DND-41 (cell line): ENCODE results near the gene NDUFS6.

Experiments used
- EZH2 ChIP-seq: IDR thresholded peaks from 3 replicates; pipeline ENCODE4 v1.6.1; 2012; ENCODE audit warnings: borderline replicate concordance, low read depth, mild to moderate bottlenecking, moderate library complexity, low read length, inconsistent platforms; ENCODE audit not compliant: severe bottlenecking
- TF ChIP-seq, protein P1 (sequence below): IDR thresholded peaks from 2 replicates; pipeline ENCODE4 v1.5.1; 2012; ENCODE audit warnings: borderline replicate concordance, low read length, moderate library complexity, mild to moderate bottlenecking; ENCODE audit not compliant: poor library complexity, severe bottlenecking; ENCODE audit errors: extremely low read depth

DNA sequence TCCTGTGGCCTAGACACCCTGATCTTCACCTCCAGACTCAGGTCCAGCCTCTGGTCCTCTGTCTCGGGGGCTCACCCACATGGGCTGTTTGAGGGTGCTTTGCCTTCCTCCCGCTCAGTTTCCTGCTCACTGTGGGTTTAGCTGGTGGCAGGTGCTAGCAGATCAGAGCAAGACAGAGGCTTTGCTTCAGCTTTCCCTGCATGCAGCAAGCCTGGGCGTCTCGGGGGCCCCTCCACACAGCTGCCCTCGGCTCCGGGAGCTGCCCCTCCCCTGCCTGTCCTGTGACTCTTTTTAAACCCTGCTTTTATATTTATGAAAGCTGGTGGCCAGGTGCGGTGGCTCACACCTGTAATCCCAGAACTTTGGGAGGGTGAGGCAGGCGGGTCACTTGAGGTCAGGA is 16.1 kb upstream of the NDUFS6 start:
- TF ChIP-seq EZH2, result no peak
- TF ChIP-seq, protein P1, sequence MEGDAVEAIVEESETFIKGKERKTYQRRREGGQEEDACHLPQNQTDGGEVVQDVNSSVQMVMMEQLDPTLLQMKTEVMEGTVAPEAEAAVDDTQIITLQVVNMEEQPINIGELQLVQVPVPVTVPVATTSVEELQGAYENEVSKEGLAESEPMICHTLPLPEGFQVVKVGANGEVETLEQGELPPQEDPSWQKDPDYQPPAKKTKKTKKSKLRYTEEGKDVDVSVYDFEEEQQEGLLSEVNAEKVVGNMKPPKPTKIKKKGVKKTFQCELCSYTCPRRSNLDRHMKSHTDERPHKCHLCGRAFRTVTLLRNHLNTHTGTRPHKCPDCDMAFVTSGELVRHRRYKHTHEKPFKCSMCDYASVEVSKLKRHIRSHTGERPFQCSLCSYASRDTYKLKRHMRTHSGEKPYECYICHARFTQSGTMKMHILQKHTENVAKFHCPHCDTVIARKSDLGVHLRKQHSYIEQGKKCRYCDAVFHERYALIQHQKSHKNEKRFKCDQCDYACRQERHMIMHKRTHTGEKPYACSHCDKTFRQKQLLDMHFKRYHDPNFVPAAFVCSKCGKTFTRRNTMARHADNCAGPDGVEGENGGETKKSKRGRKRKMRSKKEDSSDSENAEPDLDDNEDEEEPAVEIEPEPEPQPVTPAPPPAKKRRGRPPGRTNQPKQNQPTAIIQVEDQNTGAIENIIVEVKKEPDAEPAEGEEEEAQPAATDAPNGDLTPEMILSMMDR, result no peak
